HFFc6 (cell line): ENCODE measurements around the gene AHCTF1. TPM values are rescaled to one million over a fixed set of nuclear protein-coding genes. Genes with fewer than 3 reads are reported as not detected.
"Not testable (repeated sequence)": the region's sequence is repeated elsewhere in the genome, so short reads cannot be mapped to it uniquely, and the experiment has no call there.

Source experiments
- DNase-seq: peaks from one replicate; pipeline ENCODE4 v3.0.0-alpha.2; 2018
- H3K27ac Mint-ChIP-seq: 2 replicates; pipeline ENCODE4 v1.8.0; 2020; ENCODE audit warnings: mild to moderate bottlenecking, mixed read lengths
- H3K27me3 Mint-ChIP-seq: 2 replicates; pipeline ENCODE4 v1.8.0; 2021; ENCODE audit warnings: mild to moderate bottlenecking, moderate library complexity, mixed read lengths; ENCODE audit not compliant: insufficient read depth
- H3K36me3 Mint-ChIP-seq: 2 replicates; pipeline ENCODE4 v1.8.0; 2021; ENCODE audit warnings: low read depth, mixed read lengths
- H3K4me1 Mint-ChIP-seq: 2 replicates; pipeline ENCODE4 v1.8.0; 2020; ENCODE audit warnings: low read depth, mixed read lengths
- H3K4me3 Mint-ChIP-seq: 2 replicates; pipeline ENCODE4 v1.8.0; 2020; ENCODE audit warnings: mild to moderate bottlenecking, moderate library complexity, mixed read lengths
- H3K9me3 Mint-ChIP-seq: 2 replicates; pipeline ENCODE4 v1.8.0; 2020; ENCODE audit warnings: mild to moderate bottlenecking, mixed read lengths
- CTCF ChIP-seq: fragments of 200-600 bp; sonication (generic); IDR thresholded peaks from 2 replicates; pipeline ENCODE4 v1.5.0; 2021; ENCODE audit warnings: antibody characterized with exemption, mild to moderate bottlenecking
- total RNA-seq, 6 experiments: library from RNA; stranded (reverse); fragmentation: NEBNext Ultra II Directional; extraction: Animal tissue kit (Norgen Biotek cat#: 25700); gene quantifications; 2 replicates in 1 of 6; 3 replicates in 5 of 6; pipeline ENCODE4 v1.2.3, GENCODE V29; 2021

AHCTF1 gene
- total RNA-seq, 6 experiments from 2014 or later: 28.2 to 32.8 (median 30.6) TPM

GRCh38 chr1:246919902-246920301 lies 11.8 kb downstream of the AHCTF1 start:
- H3K36me3 Mint-ChIP-seq: peaks cover 16% of the 10 kb centered on the region; the same call in 1 of the 2 replicates

GRCh38 chr1:246916026-246916923 lies 15.5 kb downstream of the AHCTF1 start:
- not testable (repeated sequence) for H3K9me3 Mint-ChIP-seq, H3K4me3 Mint-ChIP-seq, H3K27me3 Mint-ChIP-seq, H3K27ac Mint-ChIP-seq, DNase-seq, H3K4me1 Mint-ChIP-seq
- peaks cover 15% of the 10 kb centered on the region; the same call in 1 of the 2 replicates for H3K36me3 Mint-ChIP-seq

More at GRCh38 chr1:246919902-246920301, 11.8 kb downstream of the AHCTF1 start:
- no peak for TF ChIP-seq CTCF
- H3K4me1 Mint-ChIP-seq: peaks cover 4% of the 10 kb centered on the region; the same call in 1 of the 2 replicates
- H3K4me3 Mint-ChIP-seq: no peak overlapping the region
- DNase-seq: no peak
- no peak overlapping the region for H3K27ac Mint-ChIP-seq
- H3K9me3 Mint-ChIP-seq: no peaks in the 10 kb centered on the region
- no peaks in the 10 kb centered on the region for H3K27me3 Mint-ChIP-seq

- peaks cover 15% of the 10 kb centered on the region for H3K36me3 Mint-ChIP-seq
- H3K4me3 Mint-ChIP-seq: no peak overlapping the region
- no peaks in the 10 kb centered on the region for H3K27me3 Mint-ChIP-seq
- DNase-seq: peak; percentile 47
- peak; percentile 72 for TF ChIP-seq CTCF
- peaks cover 5% of the 10 kb centered on the region; the same call in 1 of the 2 replicates for H3K4me1 Mint-ChIP-seq
- H3K27ac Mint-ChIP-seq: no peak overlapping the region; the same call in 1 of the 2 replicates
- no peaks in the 10 kb centered on the region for H3K9me3 Mint-ChIP-seq
These were observed 24.3 kb downstream of the AHCTF1 start for GRCh38 chr1:246907472-246907871.

- no peaks in the 10 kb centered on the region for H3K9me3 Mint-ChIP-seq
- peaks cover 5% of the 10 kb centered on the region; the same call in 1 of the 2 replicates for H3K4me1 Mint-ChIP-seq
- no peaks in the 10 kb centered on the region for H3K27me3 Mint-ChIP-seq
- TF ChIP-seq CTCF: no peak
- no peak overlapping the region for H3K4me3 Mint-ChIP-seq
- H3K36me3 Mint-ChIP-seq: peaks cover 19% of the 10 kb centered on the region
- no peak overlapping the region for H3K27ac Mint-ChIP-seq
- DNase-seq: no peak
These were observed 24.9 kb downstream of the AHCTF1 start for GRCh38 chr1:246906833-246907232.

GRCh38 chr1:246901874-246902273 lies 29.9 kb downstream of the AHCTF1 start:
- DNase-seq: no peak
- peaks cover 26% of the 10 kb centered on the region for H3K36me3 Mint-ChIP-seq
- TF ChIP-seq CTCF: no peak

GRCh38 chr1:246897302-246897701 lies 34.4 kb downstream of the AHCTF1 start:
- no peaks in the 10 kb centered on the region for H3K4me1 Mint-ChIP-seq
- H3K27me3 Mint-ChIP-seq: no peaks in the 10 kb centered on the region
- no peak overlapping the region for H3K27ac Mint-ChIP-seq
- H3K36me3 Mint-ChIP-seq: peaks cover 29% of the 10 kb centered on the region
- DNase-seq: no peak
- H3K9me3 Mint-ChIP-seq: no peaks in the 10 kb centered on the region
- H3K4me3 Mint-ChIP-seq: no peak overlapping the region
- TF ChIP-seq CTCF: no peak

More at GRCh38 chr1:246901874-246902273, 29.9 kb downstream of the AHCTF1 start:
- Mint-ChIP-seq H3K4me1 (no peaks in the 10 kb centered on the region), H3K27me3 (no peaks in the 10 kb centered on the region), H3K9me3 (no peaks in the 10 kb centered on the region), H3K27ac (no peak overlapping the region), H3K4me3 (no peak overlapping the region)
